AG04449 (cell line): ENCODE results near the gene DECR2.

Source experiments
- CTCF ChIA-PET: fragments of 350-600 bp; formaldehyde crosslinking; extraction: SDS; loops from one replicate; lab custom pipeline; 2021; ENCODE audit warnings: antibody characterized with exemption; lab: Yijun Ruan, JAX
- POLR2A ChIA-PET: fragments of 400-600, 350-600 bp; formaldehyde crosslinking; extraction: SDS; loops from one replicate; lab custom pipeline; 2020; ENCODE audit warnings: antibody characterized with exemption, inconsistent platforms; lab: Yijun Ruan, JAX
- DNase-seq: peaks from one replicate; pipeline ENCODE4 v3.0.0-alpha.2; 2010; ENCODE audit warnings: low read depth, low spot score
- H3K4me3 ChIP-seq: 2 replicates; pipeline ENCODE4 v1.5.1; 2011; ENCODE audit warnings: low read depth, mild to moderate bottlenecking, control low read depth, low read length
- TF ChIP-seq, protein P1 (sequence below): IDR thresholded peaks from one replicate; pipeline ENCODE4 v1.5.1; 2011; ENCODE audit warnings: mild to moderate bottlenecking, moderate library complexity, low read length, control low read depth, inconsistent platforms; ENCODE audit not compliant: insufficient read depth; ENCODE audit errors: missing control alignments

Gene DECR2

DNA sequence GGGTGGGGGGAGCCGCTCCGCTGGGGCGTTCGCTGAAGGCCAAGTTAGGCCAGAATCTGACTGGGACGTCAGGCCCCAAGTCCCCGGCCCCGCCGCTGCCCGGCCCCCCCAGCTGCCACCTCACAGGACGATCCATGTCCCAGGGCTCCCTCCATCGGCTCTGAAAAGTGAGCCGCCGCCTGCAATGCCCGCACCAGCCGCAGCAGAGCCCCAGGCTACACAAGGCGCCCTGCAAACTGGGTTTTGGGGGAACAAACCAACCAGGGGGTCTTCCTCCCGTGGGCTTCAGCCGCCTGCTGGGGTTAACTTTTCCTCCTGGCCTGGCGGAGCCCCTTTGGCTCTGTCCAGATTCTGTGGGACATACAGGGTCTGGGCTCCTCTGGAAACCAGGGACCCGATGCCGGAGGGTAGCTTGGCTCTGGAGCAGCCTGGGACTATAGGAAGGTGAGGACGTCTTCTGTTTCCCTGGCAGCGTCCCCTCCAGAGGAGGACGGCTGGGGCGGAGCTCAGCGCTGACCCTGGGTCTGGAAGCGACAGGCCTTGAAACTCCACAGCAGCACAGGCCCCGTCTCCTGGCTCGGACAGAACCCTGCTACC lies 3.9 kb upstream of the DECR2 start:
- CTCF ChIA-PET: no interaction called here
- TF ChIP-seq, protein P1, sequence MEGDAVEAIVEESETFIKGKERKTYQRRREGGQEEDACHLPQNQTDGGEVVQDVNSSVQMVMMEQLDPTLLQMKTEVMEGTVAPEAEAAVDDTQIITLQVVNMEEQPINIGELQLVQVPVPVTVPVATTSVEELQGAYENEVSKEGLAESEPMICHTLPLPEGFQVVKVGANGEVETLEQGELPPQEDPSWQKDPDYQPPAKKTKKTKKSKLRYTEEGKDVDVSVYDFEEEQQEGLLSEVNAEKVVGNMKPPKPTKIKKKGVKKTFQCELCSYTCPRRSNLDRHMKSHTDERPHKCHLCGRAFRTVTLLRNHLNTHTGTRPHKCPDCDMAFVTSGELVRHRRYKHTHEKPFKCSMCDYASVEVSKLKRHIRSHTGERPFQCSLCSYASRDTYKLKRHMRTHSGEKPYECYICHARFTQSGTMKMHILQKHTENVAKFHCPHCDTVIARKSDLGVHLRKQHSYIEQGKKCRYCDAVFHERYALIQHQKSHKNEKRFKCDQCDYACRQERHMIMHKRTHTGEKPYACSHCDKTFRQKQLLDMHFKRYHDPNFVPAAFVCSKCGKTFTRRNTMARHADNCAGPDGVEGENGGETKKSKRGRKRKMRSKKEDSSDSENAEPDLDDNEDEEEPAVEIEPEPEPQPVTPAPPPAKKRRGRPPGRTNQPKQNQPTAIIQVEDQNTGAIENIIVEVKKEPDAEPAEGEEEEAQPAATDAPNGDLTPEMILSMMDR: peak; percentile 51
- DNase-seq: no peak
- H3K4me3 ChIP-seq: peak overlapping the region; percentile 40
- POLR2A ChIA-PET: no interaction called here

DNA sequence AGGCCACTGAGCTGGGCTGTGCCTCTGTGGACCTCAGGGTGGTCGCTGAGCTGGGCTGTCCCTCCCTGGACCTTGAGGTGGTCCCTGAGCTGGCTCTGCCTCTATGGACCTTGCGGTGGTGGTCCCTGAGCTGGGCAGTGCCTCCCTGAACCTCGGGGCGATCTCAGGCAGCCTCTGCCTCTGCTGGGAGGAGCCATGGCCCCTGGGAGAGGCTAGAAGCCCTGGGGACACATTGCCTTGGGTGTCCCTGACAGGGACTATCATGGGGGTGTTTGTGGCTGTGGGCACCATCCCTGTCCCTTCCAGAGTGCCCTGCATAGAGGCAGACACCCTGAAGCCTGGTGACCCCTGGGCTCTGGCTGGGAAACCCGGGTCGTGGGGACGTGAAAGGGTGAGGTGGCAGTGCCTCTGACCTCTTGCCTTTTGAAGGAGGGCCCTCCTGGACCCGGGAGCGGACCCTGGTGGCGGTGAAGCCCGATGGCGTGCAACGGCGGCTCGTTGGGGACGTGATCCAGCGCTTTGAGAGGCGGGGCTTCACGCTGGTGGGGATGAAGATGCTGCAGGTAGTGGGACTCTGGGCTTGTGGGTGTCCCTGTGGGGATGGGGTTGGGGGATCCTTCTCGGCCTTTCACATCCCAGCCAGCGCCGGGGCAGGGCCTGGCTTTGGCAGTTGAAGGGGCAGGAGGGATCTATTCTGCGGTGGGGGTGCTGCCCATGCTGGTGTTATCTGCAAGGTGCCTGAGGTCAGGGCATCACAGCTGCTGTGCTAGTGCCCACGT lies 2.9 kb upstream of the DECR2 start:
- H3K4me3 ChIP-seq: no peak overlapping the region; the same call in 1 of the 2 replicates
- CTCF ChIA-PET: no interaction called here
- DNase-seq: no peak
- POLR2A ChIA-PET: no interaction called here
- TF ChIP-seq, protein P1: no peak

DNA sequence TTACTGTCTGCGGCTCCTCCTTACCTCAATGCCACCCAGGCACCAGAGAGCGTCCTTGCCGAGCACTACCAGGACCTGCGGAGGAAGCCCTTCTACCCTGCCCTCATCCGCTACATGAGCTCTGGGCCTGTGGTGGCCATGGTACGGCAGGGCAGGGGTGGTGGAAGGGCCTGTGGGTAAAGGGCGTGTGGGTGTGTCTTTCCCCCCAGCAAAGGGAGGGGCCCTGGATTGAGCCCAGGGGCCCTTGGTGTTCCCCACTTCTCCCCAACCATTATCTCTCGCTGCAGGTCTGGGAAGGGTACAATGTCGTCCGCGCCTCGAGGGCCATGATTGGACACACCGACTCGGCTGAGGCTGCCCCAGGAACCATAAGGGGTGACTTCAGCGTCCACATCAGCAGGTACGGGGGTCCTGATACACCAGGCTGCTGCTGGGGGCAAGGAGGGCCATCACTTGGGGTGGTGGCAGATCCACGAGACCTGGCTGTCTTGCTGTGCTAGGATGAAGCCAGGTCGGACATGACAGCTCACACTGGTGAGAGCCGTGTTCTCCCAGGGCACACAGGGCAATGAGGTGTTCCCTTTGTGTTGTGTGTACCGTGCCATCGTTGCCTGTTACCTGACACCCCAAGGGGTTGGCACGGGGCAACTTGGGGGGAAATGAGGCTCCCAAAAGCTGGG lies 2.2 kb upstream of the DECR2 start:
- POLR2A ChIA-PET: no interaction called here
- DNase-seq: no peak
- TF ChIP-seq, protein P1: no peak
- no peak overlapping the region for H3K4me3 ChIP-seq
- CTCF ChIA-PET: no interaction called here

DNA sequence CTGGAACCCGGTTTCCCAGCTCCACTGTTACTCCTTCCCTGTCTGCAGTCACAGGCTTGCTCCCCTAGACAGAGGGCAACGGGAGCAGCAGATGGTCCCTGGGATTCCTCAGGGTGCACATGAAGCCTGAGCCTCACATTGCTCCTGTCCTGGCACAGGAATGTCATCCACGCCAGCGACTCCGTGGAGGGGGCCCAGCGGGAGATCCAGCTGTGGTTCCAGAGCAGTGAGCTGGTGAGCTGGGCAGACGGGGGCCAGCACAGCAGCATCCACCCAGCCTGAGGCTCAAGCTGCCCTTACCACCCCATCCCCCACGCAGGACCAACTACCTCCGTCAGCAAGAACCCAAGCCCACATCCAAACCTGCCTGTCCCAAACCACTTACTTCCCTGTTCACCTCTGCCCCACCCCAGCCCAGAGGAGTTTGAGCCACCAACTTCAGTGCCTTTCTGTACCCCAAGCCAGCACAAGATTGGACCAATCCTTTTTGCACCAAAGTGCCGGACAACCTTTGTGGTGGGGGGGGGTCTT lies 1.6 kb upstream of the DECR2 start:
- POLR2A ChIA-PET: no interaction called here
- DNase-seq: no peak
- TF ChIP-seq, protein P1: no peak
- CTCF ChIA-PET: interaction anchor here (0.6 kb wide), 1 partner anchor 8 kb away, joined by 3 read pairs; no protein-coding TSS in a partner anchor
- peak overlapping the region; percentile 76 for H3K4me3 ChIP-seq

DNA sequence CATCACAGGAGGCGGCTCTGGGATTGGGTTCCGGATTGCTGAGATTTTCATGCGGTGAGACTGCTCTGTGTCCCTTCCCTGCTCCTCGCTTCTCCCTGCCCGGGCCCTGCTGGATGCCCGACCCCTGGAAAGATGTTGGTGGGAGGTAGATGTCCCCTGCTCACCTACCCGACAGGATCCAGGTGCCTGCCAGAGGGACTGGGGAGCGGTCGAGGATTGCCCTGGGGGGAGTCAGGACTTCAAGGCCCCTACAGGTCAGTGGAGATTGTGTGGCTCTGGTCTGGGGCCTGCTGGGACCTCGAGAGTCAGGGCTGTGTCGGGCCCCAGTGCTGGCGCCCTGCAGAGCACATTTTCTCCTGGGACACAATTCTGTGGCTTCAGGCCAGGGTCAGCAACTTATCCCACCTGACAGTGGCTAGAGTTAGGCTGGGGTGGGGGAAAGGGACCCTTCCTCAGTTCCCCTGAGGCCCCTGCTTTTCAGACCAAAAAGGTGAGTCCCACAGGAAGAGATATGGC lies 3.3 kb downstream of the DECR2 start:
- ChIA-PET CTCF (no interaction called here), POLR2A (no interaction called here)
- no peak overlapping the region for H3K4me3 ChIP-seq
- TF ChIP-seq, protein P1: no peak
- no peak for DNase-seq
